Ascending aorta (tissue), 2 donors: ENCODE data around the gene PRKAG2. TPM values are rescaled to one million over a fixed set of nuclear protein-coding genes. Genes with fewer than 3 reads are reported as not detected.

ENCODE experiments used
- DNase-seq, 2 donors: peaks; one replicate each; pipeline ENCODE4 v3.0.0-alpha.2; 2019; ENCODE audit warnings: low spot score in 2 of 2
- H3K27ac ChIP-seq, 2 donors: fragments of 200-600 bp; sonication (generic); one replicate each; pipeline ENCODE4 v1.5.1; 2016 to 2017; ENCODE audit warnings: mild to moderate bottlenecking in 1 of 2
- H3K27me3 ChIP-seq: fragments of 200-600 bp; sonication (generic); one replicate; pipeline ENCODE4 v1.5.1; 2017
- H3K36me3 ChIP-seq, 2 donors: fragments of 200-600 bp; sonication (generic); one replicate each; pipeline ENCODE4 v1.5.1; 2016
- H3K4me1 ChIP-seq, 2 donors: fragments of 200-600 bp; sonication (generic); one replicate each; pipeline ENCODE4 v1.5.1; 2016 to 2017; ENCODE audit warnings: mild to moderate bottlenecking in 1 of 2
- H3K4me3 ChIP-seq, 2 donors: fragments of 200-600 bp; sonication (generic); one replicate each; pipeline ENCODE4 v1.5.1; 2016 to 2017; ENCODE audit warnings: mild to moderate bottlenecking in 1 of 2
- H3K9me3 ChIP-seq, 2 donors: fragments of 200-600 bp; sonication (generic); one replicate each; pipeline ENCODE4 v1.5.1; 2016
- CTCF ChIP-seq, 3 experiments: fragments of 200-600 bp in 2 of 3; fragments of 450-650 bp in 1 of 3; sonication (generic) in 2 of 3; IDR thresholded peaks; one replicate each; pipeline ENCODE4 v1.5.1; 2016 to 2019; ENCODE audit warnings: antibody characterized with exemption in 3 of 3, mild to moderate bottlenecking in 1 of 3, moderate library complexity in 1 of 3
- intact Hi-C: fragments of 100-400 bp; cut with DNase I; formaldehyde crosslinking; loops from one replicate; pipeline ENCODE4 v1.15.1; 2023
- total RNA-seq: library from RNA; depleted of rRNA; stranded (reverse); fragments of >200 nt; gene quantifications from one replicate; pipeline ENCODE4 v1.1.0, GENCODE V29; 2016

The PRKAG2 gene
- total RNA-seq, 1 donor from 2014 or later: 26.7 TPM

GRCh38 chr7:151779678-151780077 is 97.2 kb downstream of the PRKAG2 start:
- no peak for TF ChIP-seq CTCF (IDR thresholded peaks at IDR 0.05)
- DNase-seq: no peak
- intact Hi-C loops: loop anchor here (5.0 kb wide), 2 partner anchors 98 to 153 kb away; partner anchors contain the start of gene PRKAG2

DNA sequence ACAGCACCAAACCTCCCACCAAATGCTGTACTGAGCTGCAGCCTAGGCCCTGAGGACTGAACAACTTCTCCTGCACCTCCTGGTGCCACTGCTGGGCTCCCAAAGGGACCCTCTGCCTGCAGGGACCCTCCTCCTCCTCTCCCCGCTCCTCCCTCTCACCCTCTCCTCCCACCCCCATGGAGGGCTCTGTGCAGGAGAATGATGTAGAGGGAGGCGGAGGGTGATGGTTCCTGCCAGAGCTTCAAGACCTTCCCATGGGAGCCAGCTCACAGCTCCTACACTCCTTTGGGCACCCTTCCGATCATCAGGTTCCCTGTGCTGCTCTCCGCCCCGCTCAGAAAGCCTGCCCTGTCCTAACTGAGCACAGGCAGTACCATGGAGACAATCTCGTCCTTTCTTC is 97.7 kb downstream of the PRKAG2 start:
- no peaks in the 10 kb centered on the region for H3K9me3 ChIP-seq
- H3K36me3 ChIP-seq: peaks cover 0 to 14% of the 10 kb centered on the region in 2 donors
- peaks cover 0 to 9% of the 10 kb centered on the region in 2 donors for H3K4me1 ChIP-seq
- no peak for TF ChIP-seq CTCF (IDR thresholded peaks at IDR 0.05)
- intact Hi-C loops: no loop called here
- no peak overlapping the region for H3K27ac ChIP-seq
- no peak for DNase-seq
- no peaks in the 10 kb centered on the region for H3K27me3 ChIP-seq
- H3K4me3 ChIP-seq: no peak overlapping the region

More at GRCh38 chr7:151779678-151780077, 97.2 kb downstream of the PRKAG2 start:
- Histone ChIP-seq H3K4me1 (peaks cover 0 to 9% of the 10 kb centered on the region in 2 donors), H3K4me3 (no peak overlapping the region), H3K9me3 (no peaks in the 10 kb centered on the region), H3K36me3 (peaks cover 0 to 14% of the 10 kb centered on the region in 2 donors), H3K27ac (no peak overlapping the region), H3K27me3 (no peaks in the 10 kb centered on the region)

DNA sequence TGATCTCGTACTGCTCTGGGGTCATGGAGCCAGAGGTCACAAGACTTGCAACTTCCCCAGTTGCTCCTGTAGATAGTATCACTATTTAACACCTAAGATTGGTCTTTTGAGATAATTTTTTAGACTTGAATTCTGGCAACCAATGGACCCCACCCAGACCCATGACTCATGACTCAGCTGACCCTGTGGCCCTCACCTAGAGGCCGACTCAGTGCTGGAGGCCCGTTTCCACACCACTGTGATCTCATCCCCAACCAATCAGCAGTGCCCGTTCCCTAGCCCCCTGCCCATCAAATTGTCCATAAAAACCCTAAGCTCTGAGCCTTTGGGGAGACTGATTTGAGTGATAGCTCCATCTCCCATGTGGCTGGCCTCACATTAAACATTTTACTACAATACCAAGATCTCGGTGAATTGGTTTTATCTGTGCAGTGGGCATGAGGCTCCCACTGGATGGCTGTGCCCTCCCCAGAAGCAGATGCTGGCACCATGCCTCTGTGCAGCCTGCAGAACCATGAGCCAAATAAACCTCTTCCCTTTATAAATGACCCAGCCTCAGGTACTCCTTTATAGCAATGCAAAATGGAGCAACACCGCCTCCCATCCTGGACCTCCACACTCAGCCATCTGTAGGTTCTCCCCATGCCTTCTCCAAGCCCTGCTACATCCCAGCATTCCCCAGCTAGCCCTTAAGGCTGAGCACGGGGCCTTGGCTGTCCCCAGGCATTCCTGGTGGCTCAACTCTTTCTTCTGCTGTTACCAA is 98.8 kb downstream of the PRKAG2 start:
- DNase-seq: no peak
- no peak overlapping the region for H3K4me3 ChIP-seq
- H3K27ac ChIP-seq: no peak overlapping the region
- peaks cover 0 to 7% of the 10 kb centered on the region in 2 donors for H3K4me1 ChIP-seq
- peaks cover 0 to 14% of the 10 kb centered on the region in 2 donors for H3K36me3 ChIP-seq
- intact Hi-C loops: no loop called here
- H3K27me3 ChIP-seq: no peaks in the 10 kb centered on the region
- TF ChIP-seq CTCF (IDR thresholded peaks at IDR 0.05): no peak
- H3K9me3 ChIP-seq: no peaks in the 10 kb centered on the region

DNA sequence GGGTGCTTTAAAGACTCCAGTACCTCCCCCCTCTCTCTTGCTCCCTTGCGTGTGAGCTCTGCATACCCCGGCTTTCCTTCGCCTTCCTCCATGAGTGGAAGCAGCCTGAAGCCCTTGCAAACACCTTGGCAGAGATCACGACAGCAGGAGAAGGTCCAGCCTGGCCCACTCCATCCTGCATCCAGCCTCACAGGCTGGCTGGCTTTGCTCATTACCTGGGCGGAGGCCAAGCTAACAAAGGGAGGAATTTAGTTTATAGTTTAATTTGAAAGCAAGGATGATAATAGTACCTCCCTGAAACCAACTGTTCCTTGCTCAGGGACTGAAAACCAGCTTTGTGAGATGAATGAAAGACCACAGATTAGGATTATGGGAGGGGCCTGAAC is 99.4 kb downstream of the PRKAG2 start:
- DNase-seq: no peak
- Histone ChIP-seq H3K4me3 (no peak overlapping the region), H3K27me3 (no peaks in the 10 kb centered on the region), H3K4me1 (peaks cover 0 to 1% of the 10 kb centered on the region in 2 donors), H3K9me3 (no peaks in the 10 kb centered on the region), H3K36me3 (peaks cover 0 to 14% of the 10 kb centered on the region in 2 donors), H3K27ac (no peak overlapping the region)
- TF ChIP-seq CTCF (IDR thresholded peaks at IDR 0.05): no peak
- intact Hi-C loops: no loop called here

GRCh38 chr7:151776876-151777494 is 99.9 kb downstream of the PRKAG2 start:
- no peak overlapping the region for H3K4me3 ChIP-seq
- no peaks in the 10 kb centered on the region for H3K27me3 ChIP-seq
- DNase-seq: no peak
- no peaks in the 10 kb centered on the region for H3K9me3 ChIP-seq
- H3K36me3 ChIP-seq: peaks cover 0 to 14% of the 10 kb centered on the region in 2 donors
- no peak for TF ChIP-seq CTCF (IDR thresholded peaks at IDR 0.05)
- no peak overlapping the region for H3K27ac ChIP-seq
- intact Hi-C loops: no loop called here
- H3K4me1 ChIP-seq: no peaks in the 10 kb centered on the region
